Daoy (cell line): ENCODE measurements around the gene C11orf54. TPM values are rescaled to one million over a fixed set of nuclear protein-coding genes. Genes with fewer than 3 reads are reported as not detected.
A peak's percentile ranks its signal among the peaks of the same experiment; 100 is the strongest.

Experiments
- DNase-seq: peaks from one replicate; pipeline ENCODE4 v3.0.0-alpha.2; 2015; ENCODE audit warnings: low read depth
- total RNA-seq: library from RNA; depleted of rRNA; stranded (reverse); fragments of >200 nt; shearing (Covaris generic); gene quantifications from 2 replicates; pipeline ENCODE4 v1.2.3, GENCODE V29; 2014; rRNA removed

Gene C11orf54
- 13.5 and 18.2 TPM in 2 replicates for total RNA-seq

DNA sequence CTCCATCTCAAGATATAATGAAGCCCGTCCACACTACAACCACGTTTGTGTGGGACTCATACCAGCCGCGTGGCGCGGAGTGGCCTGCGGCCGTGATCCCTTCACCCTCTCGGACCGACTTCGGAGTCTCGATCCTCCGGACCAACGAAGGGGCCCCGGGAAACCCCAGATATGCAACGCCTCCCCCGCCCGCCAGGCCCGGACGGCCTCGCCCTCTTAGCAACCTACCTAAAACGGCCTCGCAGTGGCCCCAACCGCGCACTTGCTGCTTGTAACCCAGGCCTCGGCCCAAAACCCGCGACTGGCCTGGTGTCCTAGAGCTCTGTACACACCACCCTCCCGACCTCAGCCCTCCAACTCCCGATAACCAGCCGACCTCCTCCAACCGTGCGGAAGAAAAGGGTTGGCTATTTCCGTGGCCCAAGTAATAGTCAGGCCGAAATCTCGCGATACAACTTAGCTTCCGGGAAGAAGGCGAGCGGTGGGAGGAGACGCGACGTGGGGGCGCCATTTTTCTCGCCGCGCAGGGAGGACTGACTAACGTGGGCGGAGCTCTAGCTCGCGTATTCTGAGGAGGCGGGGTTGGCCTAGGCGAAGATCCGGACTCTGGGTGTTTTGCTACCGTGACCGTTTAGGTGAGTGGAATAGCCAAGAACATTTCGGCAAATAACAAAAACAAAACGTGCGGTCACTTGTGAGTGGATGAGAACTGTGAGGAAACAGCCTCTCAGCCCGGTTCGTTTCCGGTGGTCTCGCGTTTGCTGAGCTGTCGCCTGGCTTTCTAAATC, at the start of gene C11orf54, which contains the start of gene TAF1D:
Gene C11orf54 (plus strand): TSS at position 579 of the 788 bp plus-strand sequence. CDS start 5,722 bp downstream, outside the sequence.
Gene TAF1D (minus strand): TSS at position 402 of the 788 bp plus-strand sequence. CDS start 2,191 bp downstream, outside the sequence.
- peak; percentile 98 for DNase-seq

DNA sequence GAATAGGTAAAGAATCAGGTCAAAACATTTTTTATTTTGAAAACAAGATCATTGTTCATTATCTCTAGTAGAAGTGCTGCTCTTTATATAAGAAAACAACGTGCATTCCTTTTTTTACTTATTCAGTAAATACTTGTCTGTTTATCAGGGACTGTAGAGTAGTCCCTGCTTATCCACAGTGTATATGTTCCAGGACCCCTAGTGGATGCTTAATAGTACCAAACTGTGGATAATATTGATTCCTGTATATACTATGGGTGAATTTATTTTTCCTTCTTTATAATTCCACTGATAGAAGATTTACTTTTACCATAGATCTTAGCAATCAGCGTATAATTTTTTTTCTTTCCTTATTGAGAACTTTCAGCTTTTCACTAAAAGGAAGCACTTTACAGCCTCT, 47.4 kb upstream of the C11orf54 start:
- DNase-seq: no peak

DNA sequence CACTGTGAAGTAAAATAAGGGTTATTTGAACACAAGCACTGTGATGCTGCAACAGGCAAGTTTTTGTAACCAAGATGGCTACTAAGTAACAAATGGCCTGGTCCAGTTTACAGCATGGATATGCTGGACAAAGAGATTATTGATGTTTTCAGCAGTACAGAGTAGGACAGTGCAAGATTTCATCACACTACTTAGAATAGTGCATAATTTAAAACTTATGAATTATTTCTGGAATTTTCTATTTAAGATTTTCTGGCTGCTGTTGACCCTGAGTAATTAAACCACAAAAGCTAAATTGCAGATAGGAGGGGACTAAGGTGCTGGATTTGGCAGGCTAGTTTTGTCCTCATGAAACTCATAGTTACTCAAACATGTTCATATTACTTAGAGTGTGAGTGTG, 46.9 kb upstream of the C11orf54 start:
- no peak for DNase-seq

DNA sequence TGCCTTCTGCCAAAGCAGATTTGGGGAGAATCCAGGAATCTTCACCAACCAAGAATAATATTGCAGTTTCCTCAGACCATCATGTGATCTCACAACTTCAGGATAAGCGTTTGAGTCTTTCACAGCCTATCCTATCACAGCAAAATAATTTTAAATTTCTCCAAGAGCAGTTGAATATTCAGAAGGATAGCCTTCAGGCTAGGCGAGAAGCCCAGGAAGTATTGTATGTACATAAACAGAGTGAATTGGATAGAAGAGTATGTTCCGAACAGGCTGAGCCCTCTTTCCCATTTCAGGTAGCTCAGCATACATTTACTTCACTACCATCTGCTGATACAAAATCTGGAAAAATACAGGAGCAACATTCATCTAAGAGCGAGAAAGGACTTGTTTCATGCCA, 43.9 kb upstream of the C11orf54 start:
- no peak for DNase-seq

DNA sequence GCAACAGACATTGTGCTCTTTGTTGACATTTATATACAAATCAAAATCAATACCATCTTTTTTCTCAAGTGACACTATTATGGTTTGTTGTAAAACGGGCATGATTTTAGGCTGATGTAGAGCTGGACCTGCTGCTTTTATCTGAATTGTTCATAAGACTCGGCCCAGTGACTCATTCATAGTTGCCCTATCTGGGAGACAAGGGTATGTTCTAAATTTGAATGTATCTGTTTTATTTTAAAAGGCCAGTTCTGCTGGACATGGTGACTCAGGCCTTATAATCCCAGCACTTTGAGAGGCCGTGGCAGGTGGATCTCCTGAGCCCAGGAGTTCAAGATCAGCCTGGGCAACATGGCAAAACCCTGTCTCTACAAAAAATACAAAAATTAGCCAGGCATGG, 40.6 kb upstream of the C11orf54 start:
- DNase-seq: no peak

DNA sequence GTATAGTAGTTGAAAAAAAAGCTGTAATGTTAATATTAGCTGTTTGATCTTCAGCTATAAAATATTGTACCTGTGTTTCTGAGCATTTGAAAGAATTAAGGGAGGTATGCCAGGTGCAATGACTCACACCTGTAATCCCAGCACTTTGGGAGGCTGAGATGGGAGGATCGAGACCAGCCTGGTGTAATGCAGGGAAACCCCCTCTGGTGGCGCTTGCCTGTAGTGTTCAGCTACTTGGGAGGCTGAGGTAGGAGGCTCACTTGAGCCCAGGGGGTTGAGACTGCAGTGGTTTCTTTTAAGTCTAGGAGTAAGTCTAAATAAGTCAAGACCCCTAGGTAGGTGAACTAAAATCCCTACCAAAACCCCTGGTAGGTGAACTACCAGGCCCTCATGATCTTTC, 37.2 kb upstream of the C11orf54 start:
- no peak for DNase-seq

DNA sequence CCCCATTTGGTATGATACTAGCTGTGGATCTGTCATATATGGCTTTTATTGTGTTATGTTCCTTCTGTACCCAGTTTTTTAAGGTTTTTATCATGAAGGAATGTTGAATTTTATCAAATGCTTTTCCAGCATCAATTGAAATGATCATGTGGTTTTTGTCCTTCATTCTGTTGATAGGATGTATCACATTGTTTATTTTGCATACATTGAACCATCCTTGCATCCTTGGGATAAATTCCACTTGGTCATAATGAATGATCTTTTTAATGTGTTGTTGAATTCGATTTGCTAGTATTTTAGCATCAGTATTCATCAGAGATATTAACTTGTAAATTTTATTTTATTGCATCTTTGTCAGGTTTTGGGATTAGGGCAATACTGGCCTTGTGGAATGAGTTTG, 31.2 kb upstream of the C11orf54 start:
- DNase-seq: no peak

DNA sequence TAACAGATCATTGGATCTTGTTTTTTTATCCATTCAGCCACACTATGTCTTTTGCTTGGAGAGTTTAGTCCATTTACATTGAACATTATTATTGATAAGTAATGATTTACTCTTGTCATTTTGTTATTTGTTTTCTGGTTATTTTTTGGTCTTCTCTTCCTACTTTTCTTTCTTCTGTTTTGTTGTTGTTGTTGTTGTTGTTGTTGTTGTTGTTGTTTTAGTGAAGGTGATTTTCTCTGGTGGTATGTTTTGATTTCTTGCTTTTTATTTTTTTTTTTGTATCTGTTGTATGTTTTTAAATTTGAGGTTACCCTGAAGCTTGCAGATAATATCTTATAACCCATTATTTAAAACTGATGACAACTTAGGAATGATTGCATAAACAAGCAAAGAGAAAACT, 28.8 kb upstream of the C11orf54 start:
- DNase-seq: no peak

DNA sequence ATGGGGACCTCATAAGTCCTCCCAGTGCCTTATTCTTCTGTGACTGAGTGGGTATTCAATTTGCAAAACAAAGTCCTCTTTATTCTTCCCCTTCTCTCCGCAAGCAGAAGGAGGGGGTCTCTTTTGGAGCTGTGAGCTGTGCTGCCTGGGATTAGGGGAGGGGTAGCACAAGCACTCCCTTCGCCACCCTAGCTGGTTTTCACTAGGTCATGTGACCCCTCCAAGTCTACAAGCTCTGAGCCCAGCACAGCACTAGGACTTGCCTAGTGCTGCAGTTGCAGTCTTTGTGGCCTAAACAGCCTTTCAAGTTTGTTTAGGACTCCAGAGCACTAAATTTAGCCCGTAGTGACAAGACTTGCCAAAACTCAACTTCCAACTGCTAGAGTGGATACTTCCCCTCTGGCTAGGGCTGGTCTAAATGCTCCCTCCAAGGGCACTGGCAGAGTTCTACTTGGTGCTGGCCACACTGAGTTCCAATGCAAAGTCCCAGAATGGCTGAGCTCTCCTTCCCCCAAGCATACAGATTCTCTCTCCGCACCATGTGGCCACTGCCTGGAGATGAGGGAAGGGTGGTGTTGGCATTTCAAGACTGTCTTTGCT, 25.6 kb upstream of the C11orf54 start:
- no peak for DNase-seq

DNA sequence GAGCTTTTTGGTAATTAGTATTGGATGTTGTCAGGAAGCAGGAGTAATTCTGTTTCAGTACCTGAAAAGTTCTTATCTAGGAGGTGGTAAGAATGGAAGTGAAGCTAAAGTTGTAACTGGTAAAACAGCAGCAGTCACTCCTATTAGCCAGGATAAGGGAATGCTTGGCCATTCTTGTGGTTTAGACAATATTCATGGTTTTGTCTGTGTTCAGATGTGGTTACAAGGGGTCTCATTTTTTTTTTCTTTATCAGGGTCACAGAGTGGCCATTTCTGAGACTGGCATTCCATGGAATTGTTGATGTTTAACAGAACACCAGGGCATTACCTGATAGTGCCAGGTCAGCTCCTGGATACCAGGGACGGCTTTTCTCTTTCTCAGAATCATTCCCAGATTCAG, 24.0 kb upstream of the C11orf54 start:
- no peak for DNase-seq

DNA sequence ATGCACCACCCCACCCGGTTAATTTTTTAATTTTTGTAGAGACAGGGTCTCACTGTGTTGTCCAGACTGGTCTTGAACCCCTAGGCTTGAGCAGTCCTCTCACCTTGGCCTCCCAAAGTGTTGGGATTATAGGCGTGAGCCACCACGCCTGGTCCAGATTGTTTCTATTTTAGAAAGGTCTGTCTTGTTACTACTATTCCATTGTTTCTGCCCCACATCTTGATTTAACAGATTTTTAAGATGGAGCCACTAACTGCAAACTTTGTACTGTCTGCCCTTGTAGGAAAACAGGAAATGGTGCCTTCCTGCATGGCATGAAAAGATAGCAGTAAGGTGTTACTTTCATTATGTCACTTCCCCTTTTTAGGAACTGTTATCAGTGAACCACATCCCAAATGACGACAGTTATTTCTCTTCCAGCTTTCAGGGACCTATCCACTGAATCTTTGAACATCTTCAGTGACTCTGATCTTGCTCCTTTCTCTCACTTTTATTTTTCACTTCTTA, 23.4 kb upstream of the C11orf54 start:
- no peak for DNase-seq

DNA sequence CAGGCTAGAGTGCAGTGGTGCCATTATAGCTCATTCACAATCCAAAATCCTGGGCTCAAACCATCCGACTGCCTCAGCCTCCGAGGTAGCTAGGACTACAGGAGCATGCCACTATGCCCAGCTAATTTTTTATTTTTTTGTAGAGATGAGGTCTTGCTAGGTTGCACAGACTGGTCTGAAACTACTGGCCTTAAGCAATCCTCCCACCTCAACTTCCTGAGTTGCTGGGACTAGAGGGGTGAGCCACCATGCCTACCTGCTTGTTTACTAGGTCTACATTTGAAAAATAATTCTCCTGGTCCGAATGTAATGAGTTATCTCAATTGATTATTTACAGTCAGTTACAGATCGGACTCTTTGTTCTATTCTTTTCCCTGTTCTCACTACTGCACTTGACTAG, 22.2 kb upstream of the C11orf54 start:
- DNase-seq: no peak

DNA sequence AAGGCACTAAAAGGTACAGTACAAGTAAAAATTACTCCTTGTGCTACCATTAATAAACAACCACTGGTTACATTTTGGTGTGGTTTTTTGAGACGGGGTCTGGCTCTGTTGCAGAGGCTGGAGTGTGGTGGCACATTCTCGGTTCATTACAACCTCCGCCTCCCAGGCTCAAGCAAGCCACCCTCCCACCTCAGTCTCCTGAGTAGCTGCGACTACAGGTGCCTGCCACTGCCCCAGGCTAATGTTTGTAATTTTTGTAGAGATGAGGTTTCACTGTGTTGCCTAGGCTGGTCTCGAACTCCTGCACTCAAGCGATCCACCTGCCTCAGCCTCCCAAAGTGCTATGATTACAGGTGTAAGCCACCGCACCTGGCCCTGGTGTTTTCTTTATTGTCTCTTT, 20.9 kb upstream of the C11orf54 start:
- DNase-seq: no peak

DNA sequence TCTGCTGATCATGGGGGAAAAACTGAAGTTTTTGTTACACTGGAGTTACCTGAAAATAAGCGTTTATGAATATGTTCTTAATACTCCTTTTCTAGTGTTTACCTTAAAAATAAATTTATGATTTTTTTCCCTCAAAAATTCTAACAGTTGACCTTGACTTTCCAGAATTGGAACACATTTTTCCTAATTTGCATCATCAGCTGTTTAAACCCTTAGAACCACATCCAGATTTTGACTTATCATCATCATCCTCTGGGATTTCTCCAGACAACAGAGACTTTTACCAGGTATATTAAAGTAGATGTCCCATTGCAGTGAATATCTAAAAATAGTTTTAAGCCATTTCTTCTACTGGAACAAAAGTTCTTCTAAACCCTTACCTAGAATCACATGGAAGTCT, 17.4 kb upstream of the C11orf54 start:
- no peak for DNase-seq

DNA sequence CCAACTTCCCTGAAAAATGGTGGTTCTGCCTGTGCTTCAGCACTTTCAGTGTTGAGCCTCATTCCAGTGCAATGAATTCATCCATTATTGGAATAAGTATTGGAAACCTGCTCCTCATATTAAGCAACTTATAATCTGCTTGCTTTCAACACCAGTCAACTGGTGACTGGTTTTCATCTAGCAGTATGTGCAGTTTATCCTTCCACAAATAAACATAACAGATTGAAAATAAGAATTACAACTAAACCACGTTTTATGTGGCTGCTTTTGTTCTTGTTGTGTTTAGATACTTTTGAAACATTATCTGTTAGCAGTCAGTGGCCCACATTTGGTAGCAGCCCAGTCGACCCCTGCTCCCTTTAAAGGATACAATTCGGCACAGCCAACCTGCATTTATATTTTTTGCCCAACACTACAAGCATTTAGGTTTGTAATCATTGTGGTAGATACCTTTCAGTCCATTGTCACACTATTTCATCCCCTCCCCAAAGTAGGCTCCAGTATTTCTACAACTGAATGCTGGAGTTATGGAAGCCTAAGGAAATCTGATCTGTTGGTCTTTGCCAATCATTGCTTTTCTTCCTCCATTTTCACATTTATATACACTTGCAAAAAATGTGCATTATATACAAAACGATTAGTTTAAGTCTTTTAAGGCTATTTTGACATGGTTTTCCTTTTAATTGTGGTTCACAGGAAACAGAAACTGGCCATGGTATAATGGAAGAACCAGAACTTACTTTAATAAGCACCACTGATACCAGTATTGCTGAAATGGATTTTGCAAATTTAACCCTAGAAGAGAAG, 13.3 kb upstream of the C11orf54 start:
- DNase-seq: no peak

DNA sequence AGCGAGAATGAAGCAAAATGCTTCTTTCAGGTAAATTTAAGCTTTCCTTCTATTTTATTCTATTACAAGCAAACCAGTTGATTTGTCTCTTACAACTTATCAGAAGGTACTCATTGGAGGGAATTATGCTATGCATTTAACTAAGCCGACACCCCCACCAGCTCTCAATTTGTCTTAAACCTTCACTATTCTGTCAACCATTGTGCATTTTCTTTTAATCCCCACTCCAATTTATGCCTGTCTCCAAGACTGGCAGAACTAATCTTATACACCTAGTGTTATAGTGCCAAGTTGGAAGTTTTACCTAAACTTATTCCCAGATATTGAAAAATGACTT, 12.7 kb upstream of the C11orf54 start:
- DNase-seq: no peak

DNA sequence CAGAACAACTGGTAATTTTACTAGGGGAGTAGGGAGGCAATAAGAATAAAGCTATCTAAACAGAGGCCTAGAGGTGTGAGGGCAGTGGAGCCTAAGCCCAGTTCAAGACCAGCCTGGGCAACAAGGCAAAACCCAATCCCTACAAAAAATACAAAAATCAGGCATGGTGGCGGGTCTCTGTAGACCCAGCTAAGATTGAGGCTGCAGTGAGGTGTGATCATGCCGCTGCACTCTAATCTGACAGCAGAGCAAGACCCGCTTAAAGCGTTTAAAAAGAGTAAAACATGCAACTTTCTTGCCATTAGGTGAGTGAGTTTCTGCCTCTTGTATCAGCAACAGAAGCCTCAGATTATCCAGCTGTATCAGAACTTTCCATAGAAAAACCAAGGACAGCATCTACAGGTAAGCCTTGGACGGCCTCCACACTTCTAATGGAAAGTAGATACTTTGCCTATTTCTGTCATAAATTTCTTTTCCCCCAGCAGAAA, 12.3 kb upstream of the C11orf54 start:
- no peak for DNase-seq

DNA sequence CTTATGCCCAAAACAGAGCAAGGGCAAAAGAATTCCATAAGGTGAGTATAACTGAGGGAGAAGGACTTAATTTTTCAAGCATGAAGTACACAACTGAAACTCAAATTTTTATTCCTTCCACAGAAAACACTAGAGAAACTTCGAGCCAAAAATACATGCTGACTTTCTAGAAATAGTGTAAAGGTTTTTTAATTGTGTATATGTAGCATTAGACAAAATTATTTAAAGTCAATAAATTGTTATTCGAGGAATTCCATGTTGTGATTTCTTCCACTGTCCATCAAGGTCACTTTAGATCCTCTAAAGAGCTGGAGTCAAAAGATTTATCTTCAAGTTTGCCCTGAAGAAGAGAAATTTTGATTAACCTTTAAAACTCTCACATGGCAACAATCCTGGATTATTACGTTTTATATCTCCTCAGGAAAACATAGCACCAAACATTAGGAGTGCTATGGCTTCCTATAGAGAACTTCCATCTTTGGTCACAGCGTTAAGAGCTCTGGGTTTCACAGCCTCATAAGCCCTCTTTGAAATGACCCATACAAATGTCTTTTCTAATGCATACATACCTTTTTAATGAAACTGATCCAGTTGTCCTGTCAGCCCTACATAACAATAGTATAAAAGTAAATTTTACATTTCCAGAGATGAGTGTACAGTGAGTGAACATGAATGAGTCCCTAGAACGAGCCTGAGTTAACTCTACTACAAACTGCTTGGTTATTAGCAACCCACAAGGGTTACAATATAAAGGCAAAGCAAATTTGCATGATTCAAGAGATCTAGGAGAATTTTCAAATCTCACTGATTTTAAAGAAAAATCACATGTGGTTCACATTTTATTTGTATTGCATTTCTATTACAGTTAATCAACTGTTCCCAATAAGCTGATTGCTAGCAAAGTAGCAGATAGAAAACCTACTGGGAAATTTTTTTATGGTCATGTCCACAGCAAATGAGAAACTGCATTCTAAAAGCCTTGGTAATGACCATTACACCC, 11.1 kb upstream of the C11orf54 start:
- DNase-seq: no peak

DNA sequence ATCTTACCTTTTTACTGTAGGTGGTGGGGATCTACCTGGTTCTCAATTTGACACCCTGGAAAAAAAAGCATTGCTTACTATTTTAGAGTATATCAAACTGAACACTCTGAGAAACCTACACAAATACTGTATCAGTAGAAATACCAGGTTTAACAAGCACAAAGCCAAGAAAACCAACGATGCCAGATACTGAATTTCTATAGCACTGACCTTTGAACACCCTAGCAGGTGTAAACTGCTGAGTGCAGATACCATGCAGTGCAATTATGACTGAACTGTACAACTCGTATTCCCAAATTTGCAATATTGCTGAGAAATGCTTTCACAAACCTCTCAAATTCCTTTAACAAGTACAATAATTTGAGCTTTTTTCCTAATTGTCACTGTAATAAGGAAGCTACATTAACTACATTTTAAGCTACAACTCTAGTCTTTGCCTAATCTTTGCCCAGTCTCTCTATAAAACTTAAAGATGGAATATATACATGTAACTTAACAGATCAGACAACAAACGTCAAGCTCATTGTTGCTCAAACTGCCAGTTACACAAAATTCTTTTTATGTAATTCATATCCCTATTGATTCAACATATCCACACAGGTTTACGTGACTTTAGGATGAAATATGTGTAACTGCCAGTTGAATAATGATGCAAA, 9.1 kb upstream of the C11orf54 start:
- no peak for DNase-seq

DNA sequence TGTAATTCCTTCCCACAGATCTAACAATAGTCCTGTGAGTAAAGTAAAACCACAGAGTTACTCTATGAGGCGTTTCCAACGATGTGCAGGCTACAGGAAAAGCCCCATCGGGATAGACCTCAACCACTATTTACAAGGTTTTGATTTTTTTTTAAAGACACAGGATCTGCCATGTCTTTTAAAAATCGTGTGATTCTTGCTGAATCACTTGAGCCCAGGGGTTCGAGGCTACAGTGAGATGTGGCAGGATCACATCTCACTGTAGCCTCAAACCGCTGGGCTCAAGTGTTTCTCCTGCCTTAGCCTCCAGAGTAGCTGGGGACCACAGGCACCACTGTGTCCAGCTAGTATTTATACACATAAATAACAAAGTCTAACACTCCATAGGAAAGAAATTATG, 8.0 kb upstream of the C11orf54 start:
- DNase-seq: no peak
